GM12878 (cell line): ENCODE results near the gene MAPT.

Experiments used
- BCL11A ChIP-seq: IDR thresholded peaks from 2 replicates; pipeline ENCODE4 v1.6.1; 2011; ENCODE audit warnings: low read depth, low read length
- CREB1 ChIP-seq: IDR thresholded peaks from 2 replicates; pipeline ENCODE4 v1.6.1; 2012; ENCODE audit warnings: low read depth, mild to moderate bottlenecking, inconsistent platforms
- CREM ChIP-seq: IDR thresholded peaks from 2 replicates; pipeline ENCODE4 v1.6.1; 2014; ENCODE audit warnings: antibody characterized with exemption, low read depth
- CTCF ChIP-seq, 3 experiments: IDR thresholded peaks in 2 of 3; conservative IDR thresholded peaks in 1 of 3; 2 replicates each; pipeline ENCODE4 v1.5.1; 2011; ENCODE audit warnings: low read depth in 3 of 3, low read length in 3 of 3, mild to moderate bottlenecking in 3 of 3, control low read depth in 2 of 3, moderate library complexity in 2 of 3, inconsistent platforms in 1 of 3, mixed read lengths in 1 of 3; ENCODE audit not compliant: control insufficient read depth in 2 of 3, insufficient read depth in 1 of 3; ENCODE audit errors: extremely low read depth in 1 of 3
- EZH2 ChIP-seq: IDR thresholded peaks from 2 replicates; pipeline ENCODE4 v1.6.1; 2012; ENCODE audit warnings: low read depth, mild to moderate bottlenecking, control low read depth, inconsistent platforms, low read length, borderline replicate concordance; ENCODE audit not compliant: control insufficient read depth
- NFIC ChIP-seq: IDR thresholded peaks from 2 replicates; pipeline ENCODE4 v1.6.1; 2012; ENCODE audit warnings: low read depth, mild to moderate bottlenecking, inconsistent platforms, low read length, moderate library complexity
- POLR2AphosphoS5 ChIP-seq: IDR thresholded peaks from 2 replicates; pipeline ENCODE4 v1.6.1; 2011; ENCODE audit warnings: mild to moderate bottlenecking, low read length, inconsistent platforms
- RAD21 ChIP-seq: IDR thresholded peaks from 2 replicates; pipeline ENCODE4 v1.6.1; 2011; ENCODE audit warnings: mild to moderate bottlenecking, low read depth, low read length, moderate library complexity; ENCODE audit not compliant: insufficient read depth
- RBBP5 ChIP-seq: fragments of 200-600 bp; sonication (generic); conservative IDR thresholded peaks from 2 replicates; pipeline ENCODE4 v1.6.1; 2016
- RFX5 ChIP-seq: IDR thresholded peaks from 2 replicates; pipeline ENCODE4 v1.6.1; 2011; ENCODE audit warnings: low read depth, low read length, improper control_type of control experiment
- TAF1 ChIP-seq: IDR thresholded peaks from 2 replicates; pipeline ENCODE4 v1.6.1; 2011; ENCODE audit warnings: mild to moderate bottlenecking, low read depth, low read length, borderline replicate concordance
- TBL1XR1 ChIP-seq: IDR thresholded peaks from 2 replicates; pipeline ENCODE4 v1.6.1; 2012; ENCODE audit warnings: low read depth, low read length, improper control_type of control experiment

GRCh38 chr17:46028374-46028773 lies 134.0 kb downstream of the MAPT start:
- TF ChIP-seq NFIC (no peak), RBBP5 (no peak), CTCF (IDR thresholded peaks at IDR 0.05 in 2 of 3, conservative IDR thresholded peaks at IDR 0.05 in 1 of 3; ENCODE audit: control insufficient read depth in 2 of 3, extremely low read depth in 1 of 3, insufficient read depth in 1 of 3, low read depth in 3 of 3, low read length in 3 of 3) (no peak), EZH2 (no peak), RFX5 (no peak), RAD21 (no peak), BCL11A (no peak), CREM (no peak), TBL1XR1 (no peak), TAF1 (no peak), POLR2AphosphoS5 (no peak), CREB1 (no peak)
